ENCODE measurements around the gene DNTT. TPM values are rescaled to one million over a fixed set of nuclear protein-coding genes. Genes with fewer than 3 reads are reported as not detected.

Gene DNTT
- total and polyA plus RNA-seq, 2 experiments from 2014 or later, result not detected

- TF ChIP-seq EZH2 (IDR thresholded peaks at IDR 0.05; ENCODE audit: insufficient read depth, poor library complexity, severe bottlenecking), result no peak
- TF ChIP-seq EZH2phosphoT487 (IDR thresholded peaks at IDR 0.05; ENCODE audit: insufficient read depth, low read depth), result no peak
- Histone ChIP-seq H3K4me3 (no peak overlapping the region), H3K9ac (no peak overlapping the region), H3K9me2 (ENCODE audit: insufficient read depth) (no peaks in the 10 kb centered on the region), H4K20me1 (ENCODE audit: insufficient read depth) (no peaks in the 10 kb centered on the region), H3K27me3 (replicated peaks; ENCODE audit: insufficient read depth) (no peaks in the 10 kb centered on the region; the same call in 1 of the 2 replicates), H3K27ac (no peak overlapping the region), H3K4me2 (ENCODE audit: unreplicated experiment) (no peak overlapping the region), H3K9me3 (ENCODE audit: low read depth) (no peaks in the 10 kb centered on the region), H3K79me2 (ENCODE audit: insufficient read depth) (no peaks in the 10 kb centered on the region), H3K36me3 (ENCODE audit: low read depth) (no peaks in the 10 kb centered on the region), H2AFZ (no peak overlapping the region), H3K4me1 (ENCODE audit: insufficient read depth) (peaks cover 7% of the 10 kb centered on the region), H3F3A (ENCODE audit: insufficient read depth) (no peaks in the 10 kb centered on the region)
- DNase-seq, result peak; percentile 54
- in situ Hi-C loops (cut with MboI), result loop anchor here (25.0 kb wide), 2 partner anchors 659 to 834 kb away; no protein-coding TSS in a partner anchor
- WGBS, 2 experiments (ENCODE audit: low coverage in 1 of 2, low lambda C conversion rate in 2 of 2, missing lambda C conversion rate in 2 of 2), result 7 to 8% methylated on average over 6 of the region's 6 CpGs
Measured at GRCh38 chr10:96377816-96378294, 73.6 kb downstream of the DNTT start.

GRCh38 chr10:96378741-96379140 lies 74.5 kb downstream of the DNTT start:
- H4K20me1 ChIP-seq (ENCODE audit: insufficient read depth), result no peaks in the 10 kb centered on the region
- TF ChIP-seq EZH2 (IDR thresholded peaks at IDR 0.05; ENCODE audit: insufficient read depth, poor library complexity, severe bottlenecking) (no peak), EZH2phosphoT487 (IDR thresholded peaks at IDR 0.05; ENCODE audit: insufficient read depth, low read depth) (no peak)
- H3K4me1 ChIP-seq (ENCODE audit: insufficient read depth), result peaks cover 7% of the 10 kb centered on the region
- no peak overlapping the region for H3K4me3 ChIP-seq
- 86 to 95% methylated on average over 10 to 15 of the region's 15 CpGs for WGBS, 2 experiments (ENCODE audit: low coverage in 1 of 2, low lambda C conversion rate in 2 of 2, missing lambda C conversion rate in 2 of 2)
- no peaks in the 10 kb centered on the region; the same call in 1 of the 2 replicates for H3K27me3 ChIP-seq (replicated peaks; ENCODE audit: insufficient read depth)
- H3K9ac ChIP-seq, result no peak overlapping the region
- no peaks in the 10 kb centered on the region for H3F3A ChIP-seq (ENCODE audit: insufficient read depth)
- H3K9me2 ChIP-seq (ENCODE audit: insufficient read depth), result no peaks in the 10 kb centered on the region
- no peaks in the 10 kb centered on the region for H3K9me3 ChIP-seq (ENCODE audit: low read depth)
- in situ Hi-C loops (cut with MboI), result loop anchor here (25.0 kb wide), 2 partner anchors 659 to 834 kb away; no protein-coding TSS in a partner anchor
- no peaks in the 10 kb centered on the region for H3K79me2 ChIP-seq (ENCODE audit: insufficient read depth)
- no peak overlapping the region for H3K4me2 ChIP-seq (ENCODE audit: unreplicated experiment)
- no peak overlapping the region for H3K27ac ChIP-seq
- no peak for DNase-seq
- no peaks in the 10 kb centered on the region for H3K36me3 ChIP-seq (ENCODE audit: low read depth)
- no peak overlapping the region for H2AFZ ChIP-seq

GRCh38 chr10:96379758-96380157 lies 75.5 kb downstream of the DNTT start:
- Histone ChIP-seq H2AFZ (no peak overlapping the region), H3K9me2 (ENCODE audit: insufficient read depth) (no peaks in the 10 kb centered on the region), H3K27ac (no peak overlapping the region), H3K4me2 (ENCODE audit: unreplicated experiment) (no peak overlapping the region), H4K20me1 (ENCODE audit: insufficient read depth) (no peaks in the 10 kb centered on the region), H3F3A (ENCODE audit: insufficient read depth) (no peaks in the 10 kb centered on the region), H3K4me3 (no peak overlapping the region), H3K27me3 (replicated peaks; ENCODE audit: insufficient read depth) (no peaks in the 10 kb centered on the region), H3K79me2 (ENCODE audit: insufficient read depth) (no peaks in the 10 kb centered on the region), H3K4me1 (ENCODE audit: insufficient read depth) (peaks cover 7% of the 10 kb centered on the region), H3K36me3 (ENCODE audit: low read depth) (no peaks in the 10 kb centered on the region), H3K9me3 (ENCODE audit: low read depth) (no peaks in the 10 kb centered on the region), H3K9ac (no peak overlapping the region)
- in situ Hi-C loops (cut with MboI), result loop anchor here (25.0 kb wide), 2 partner anchors 658 to 833 kb away; no protein-coding TSS in a partner anchor
- TF ChIP-seq EZH2 (IDR thresholded peaks at IDR 0.05; ENCODE audit: insufficient read depth, poor library complexity, severe bottlenecking) (no peak), EZH2phosphoT487 (IDR thresholded peaks at IDR 0.05; ENCODE audit: insufficient read depth, low read depth) (no peak)
- 80 to 83% methylated on average over 8 of the region's 8 CpGs for WGBS, 2 experiments (ENCODE audit: low coverage in 1 of 2, low lambda C conversion rate in 2 of 2, missing lambda C conversion rate in 2 of 2)
- no peak for DNase-seq

GRCh38 chr10:96380821-96381220 lies 76.6 kb downstream of the DNTT start:
- H3K9me2 ChIP-seq (ENCODE audit: insufficient read depth), result no peaks in the 10 kb centered on the region
- H3K27ac ChIP-seq, result no peak overlapping the region
- H3K4me3 ChIP-seq, result no peak overlapping the region
- H3K27me3 ChIP-seq (replicated peaks; ENCODE audit: insufficient read depth), result no peaks in the 10 kb centered on the region
- peaks cover 7% of the 10 kb centered on the region for H3K4me1 ChIP-seq (ENCODE audit: insufficient read depth)
- H4K20me1 ChIP-seq (ENCODE audit: insufficient read depth), result no peaks in the 10 kb centered on the region
- no peaks in the 10 kb centered on the region for H3F3A ChIP-seq (ENCODE audit: insufficient read depth)
- in situ Hi-C loops (cut with MboI), result loop anchor here (25.0 kb wide), 2 partner anchors 656 to 831 kb away; no protein-coding TSS in a partner anchor
- H3K9ac ChIP-seq, result no peak overlapping the region
- 91 to 92% methylated on average over 4 to 7 of the region's 7 CpGs for WGBS, 2 experiments (ENCODE audit: low coverage in 1 of 2, low lambda C conversion rate in 2 of 2, missing lambda C conversion rate in 2 of 2)
- no peak overlapping the region for H3K4me2 ChIP-seq (ENCODE audit: unreplicated experiment)
- no peaks in the 10 kb centered on the region for H3K36me3 ChIP-seq (ENCODE audit: low read depth)
- H2AFZ ChIP-seq, result no peak overlapping the region
- DNase-seq, result peak; percentile 49
- TF ChIP-seq EZH2phosphoT487 (IDR thresholded peaks at IDR 0.05; ENCODE audit: insufficient read depth, low read depth) (no peak), EZH2 (IDR thresholded peaks at IDR 0.05; ENCODE audit: insufficient read depth, poor library complexity, severe bottlenecking) (no peak)
- H3K9me3 ChIP-seq (ENCODE audit: low read depth), result no peaks in the 10 kb centered on the region
- H3K79me2 ChIP-seq (ENCODE audit: insufficient read depth), result no peaks in the 10 kb centered on the region

Measured in GM23248 (cell line).